Fibroblast of skin of abdomen (primary cell): ENCODE results near the gene HENMT1.
"Not testable (repeated sequence)": the region's sequence is repeated elsewhere in the genome, so short reads cannot be mapped to it uniquely, and the experiment has no call there.

Experiments
- DNase-seq: peaks from one replicate; pipeline ENCODE4 v3.0.0-alpha.2; 2013

The HENMT1 gene

DNA sequence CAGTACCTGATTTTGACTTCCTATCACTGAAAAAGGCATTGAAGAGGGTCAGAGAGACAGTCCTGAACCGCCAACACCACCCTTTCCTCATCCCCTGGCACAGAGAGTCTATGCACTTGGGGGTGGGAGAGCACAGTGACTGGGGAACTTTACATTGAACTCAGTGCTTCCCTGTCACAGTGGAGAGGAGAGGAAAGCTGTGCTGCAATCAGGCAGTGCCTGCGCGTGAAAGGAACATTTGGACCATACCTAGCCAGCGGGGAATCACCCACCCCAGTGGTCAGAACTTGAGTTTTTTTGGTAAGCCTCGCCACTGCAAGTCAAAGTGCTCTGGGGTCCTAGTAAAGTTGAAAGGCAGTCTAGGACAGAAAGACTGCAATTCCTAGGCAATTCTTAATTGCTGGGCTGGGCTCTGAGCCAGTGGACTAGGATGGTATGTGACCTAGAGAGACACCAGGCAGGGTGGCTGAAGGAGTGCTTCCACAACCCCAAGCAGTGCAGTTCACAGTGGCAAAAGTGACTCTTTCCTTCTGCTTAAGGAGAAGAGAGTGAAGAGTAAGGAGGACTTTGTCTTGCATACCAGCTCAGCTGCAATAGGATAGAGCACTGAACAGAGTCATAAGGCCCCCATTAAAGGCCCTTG, 9.4 kb upstream of the HENMT1 start:
- DNase-seq = no peak

GRCh38 chr1:108669679-108670078, 8.8 kb upstream of the HENMT1 start:
- DNase-seq = no peak

- no peak for DNase-seq
Measured at GRCh38 chr1:108668777-108669176, 7.9 kb upstream of the HENMT1 start.

DNA sequence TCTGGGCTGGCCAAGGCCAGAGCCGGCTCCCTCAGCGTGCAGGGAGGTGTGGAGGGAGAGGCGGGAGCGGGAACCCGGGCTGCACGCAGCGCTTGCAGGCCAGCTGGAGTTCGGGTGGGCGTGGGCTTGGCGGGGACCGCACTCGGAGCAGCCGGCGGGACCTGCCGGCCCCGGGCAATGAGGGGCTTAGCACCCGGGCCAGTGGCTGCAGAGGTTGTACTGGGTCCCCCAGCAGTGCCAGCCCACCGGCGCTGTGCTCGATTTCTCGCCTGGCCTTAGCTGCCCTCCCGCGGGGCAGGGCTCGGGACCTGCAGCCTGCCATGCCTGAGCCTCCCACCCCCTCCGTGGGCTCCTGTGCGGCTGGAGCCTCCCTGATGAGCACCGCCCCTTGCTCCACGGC, 6.5 kb upstream of the HENMT1 start:
- DNase-seq = not testable (repeated sequence)

GRCh38 chr1:108665771-108666170, 4.9 kb upstream of the HENMT1 start:
- DNase-seq = no peak

GRCh38 chr1:108665067-108665466, 4.2 kb upstream of the HENMT1 start:
- no peak for DNase-seq

GRCh38 chr1:108664481-108664880, 3.6 kb upstream of the HENMT1 start:
- no peak for DNase-seq

GRCh38 chr1:108663074-108663473, 2.2 kb upstream of the HENMT1 start:
- no peak for DNase-seq

DNA sequence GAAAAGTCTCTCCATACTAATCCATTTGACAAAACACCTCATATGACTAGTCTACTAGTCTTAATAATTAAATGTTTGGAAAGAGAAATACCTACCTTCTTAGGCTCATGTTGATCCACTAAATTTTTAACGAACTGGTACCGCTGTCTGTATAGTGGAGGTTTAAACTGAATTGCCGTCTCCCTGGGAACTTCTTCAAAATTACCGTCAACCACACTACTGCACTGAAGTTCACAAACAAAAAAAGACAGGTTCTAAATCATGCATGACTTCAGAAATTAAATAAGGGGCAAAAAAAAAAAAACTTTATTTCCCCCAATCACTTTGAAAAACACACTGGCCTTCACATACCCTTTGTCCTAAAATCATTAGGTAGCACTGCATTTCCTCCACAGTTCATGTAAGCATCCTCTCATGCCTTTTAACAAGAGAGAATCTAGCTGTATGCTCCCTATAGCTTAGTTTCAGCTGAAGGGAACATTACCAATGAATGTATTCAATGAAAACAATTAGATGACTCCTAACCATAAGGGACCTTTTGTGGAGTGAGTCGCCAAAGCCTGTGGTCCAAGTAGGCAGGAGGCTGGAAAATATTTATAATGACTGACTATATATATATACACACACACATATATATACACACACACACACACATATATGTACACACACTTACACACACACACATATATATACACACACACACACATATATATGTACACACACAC, 3.4 kb downstream of the HENMT1 start:
- peak; percentile 5 for DNase-seq

GRCh38 chr1:108653431-108654105, 7.3 kb downstream of the HENMT1 start:
- no peak for DNase-seq

DNA sequence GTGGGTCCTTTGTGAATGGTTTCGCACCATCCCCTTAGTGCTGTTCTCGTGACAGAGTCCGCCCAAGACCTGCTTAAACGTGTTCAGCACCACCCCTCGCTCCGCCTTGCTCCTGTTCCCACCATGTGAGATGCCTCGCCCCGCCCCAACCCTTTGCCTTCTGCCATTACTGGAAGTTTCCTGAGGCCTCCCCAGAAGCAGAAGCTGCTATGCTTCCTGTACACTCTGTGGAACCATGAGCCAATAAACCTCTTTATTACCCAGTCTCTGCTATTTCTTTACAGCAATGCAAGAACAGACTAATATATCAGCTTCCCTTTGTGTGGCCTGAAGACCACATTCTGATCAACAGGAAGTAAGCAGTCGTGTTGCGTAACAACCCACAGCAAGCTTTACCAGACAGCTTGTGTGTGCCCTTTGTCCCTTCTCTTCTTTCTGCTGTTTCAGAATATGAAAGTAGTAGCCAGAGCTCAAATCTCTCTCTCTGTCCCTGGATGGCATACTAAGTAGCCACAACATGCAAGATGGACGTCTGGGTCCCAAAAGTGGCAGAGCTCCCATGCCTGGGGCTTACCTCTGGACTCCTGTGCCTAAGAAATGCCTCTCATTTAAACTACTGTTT, 14.1 kb downstream of the HENMT1 start:
- peak; percentile 72 for DNase-seq

GRCh38 chr1:108646265-108646647, 14.6 kb downstream of the HENMT1 start:
- DNase-seq = no peak

GRCh38 chr1:108645564-108646184, 15.2 kb downstream of the HENMT1 start:
- no peak for DNase-seq

DNA sequence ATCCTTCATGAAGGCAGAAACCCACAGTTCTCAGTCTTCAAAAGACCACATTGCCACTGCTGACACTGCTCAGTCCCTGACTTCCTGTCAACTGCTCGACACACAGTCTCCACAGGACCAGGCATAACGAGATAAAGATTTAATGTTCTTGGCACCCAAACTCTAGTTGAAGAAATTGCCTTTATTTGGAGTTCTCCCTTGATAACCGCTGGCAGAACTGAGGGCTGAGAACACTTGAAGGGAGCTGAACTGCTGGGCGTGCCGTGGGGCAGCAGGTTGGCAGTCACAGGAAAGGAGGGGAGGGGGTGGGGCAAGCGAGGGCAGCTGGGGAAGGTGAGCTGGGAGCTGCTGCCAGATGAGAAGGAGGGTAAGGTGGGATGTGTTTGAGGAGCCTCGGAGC, 15.9 kb downstream of the HENMT1 start:
- DNase-seq = no peak

GRCh38 chr1:108643492-108644335, 17.2 kb downstream of the HENMT1 start:
- peak; percentile 66 for DNase-seq

- not testable (repeated sequence) for DNase-seq
Measured at GRCh38 chr1:108640863-108641262, 20.0 kb downstream of the HENMT1 start.

DNA sequence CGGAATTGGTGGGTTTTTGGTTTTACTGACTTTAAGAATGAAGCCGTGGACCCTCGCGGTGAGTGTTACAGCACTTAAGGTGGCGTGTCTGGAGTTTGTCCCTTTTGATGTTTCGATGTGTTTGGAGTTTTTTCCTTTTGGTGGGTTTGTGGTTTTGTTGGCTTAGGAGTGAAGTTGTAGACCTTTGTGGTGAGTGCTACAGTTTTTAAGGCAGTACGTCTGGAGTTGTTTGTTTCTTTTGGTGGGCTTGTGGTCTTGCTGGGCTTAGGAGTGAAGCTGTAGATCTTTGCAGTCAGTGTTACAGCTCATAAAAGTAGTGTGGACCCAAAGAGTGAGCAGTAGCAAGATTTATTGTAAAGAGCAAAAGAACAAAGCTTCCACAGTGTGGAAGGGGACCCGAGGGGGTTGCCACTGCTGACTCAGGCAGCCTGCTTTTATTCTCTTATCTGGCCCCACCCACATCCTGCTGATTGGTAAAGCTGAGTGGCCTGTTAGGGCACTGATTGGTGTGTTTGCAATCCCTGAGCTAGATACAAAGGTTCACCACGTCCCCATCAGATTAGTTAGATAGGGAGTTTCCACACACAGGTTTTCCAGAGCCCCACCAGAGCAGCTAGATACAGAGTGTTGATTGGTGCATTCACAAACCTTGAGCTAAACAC, 20.9 kb downstream of the HENMT1 start:
- DNase-seq = no peak

DNA sequence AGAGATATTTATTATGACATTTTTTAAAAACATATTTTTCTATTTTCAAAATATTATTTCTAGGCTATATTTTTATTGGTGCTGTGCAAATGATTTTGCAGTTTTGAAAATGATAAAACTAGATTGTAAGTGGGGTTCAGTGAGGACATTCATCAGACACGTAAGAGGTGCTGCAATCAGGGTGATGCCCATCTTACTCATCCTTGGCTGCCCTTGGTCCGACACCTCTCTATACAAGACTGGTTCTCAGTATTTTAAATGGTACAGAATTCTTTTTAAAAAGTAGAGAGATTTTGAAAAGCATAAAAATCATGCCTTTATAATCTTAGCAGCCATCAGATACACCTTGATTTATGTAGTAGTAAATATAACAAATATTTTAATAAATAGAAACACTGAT, 24.0 kb downstream of the HENMT1 start:
- no peak for DNase-seq

DNA sequence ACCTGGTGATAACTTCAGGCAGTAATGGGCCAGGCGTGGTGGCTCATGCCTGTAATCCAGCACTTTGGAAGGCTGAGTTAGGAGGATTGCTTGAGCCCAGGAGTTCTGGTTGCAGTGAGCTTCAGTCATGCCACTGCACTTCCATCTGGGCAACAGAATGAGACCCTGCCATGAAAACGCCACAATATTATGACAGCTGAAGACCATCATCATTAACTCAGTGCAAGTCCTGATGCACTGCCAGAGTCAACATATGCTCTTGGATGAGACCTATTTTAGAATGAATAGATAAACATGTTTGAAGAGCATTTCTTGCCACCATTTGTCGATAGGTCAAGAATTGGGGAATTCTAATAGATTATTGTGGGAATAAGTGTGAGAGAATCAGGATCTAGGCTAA, 26.4 kb downstream of the HENMT1 start:
- DNase-seq = no peak

GRCh38 chr1:108628665-108629064, 32.2 kb downstream of the HENMT1 start:
- DNase-seq = no peak

- no peak for DNase-seq
Measured at GRCh38 chr1:108627951-108628350, 32.9 kb downstream of the HENMT1 start.
